ENCODE data around the gene ERG.

DNA sequence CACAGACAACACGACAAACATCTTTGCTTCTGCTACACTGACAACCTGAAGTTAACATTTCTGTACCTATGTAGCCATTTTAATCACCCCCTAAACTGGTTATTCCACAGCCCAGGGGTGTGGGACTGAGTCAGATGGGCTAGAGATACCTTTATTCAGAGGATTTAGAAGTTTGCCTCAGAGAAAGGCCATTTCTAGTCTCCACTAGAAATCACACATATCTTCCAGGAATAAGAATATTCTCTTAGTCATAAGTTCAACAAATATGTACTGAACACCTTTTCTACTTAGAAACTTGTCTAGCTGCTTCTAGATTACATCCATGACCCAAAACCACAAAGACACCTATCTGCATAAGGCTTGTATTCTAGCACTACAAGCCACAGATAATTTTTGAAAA lies 38.8 kb downstream of the ERG start:
- TF ChIP-seq EZH2 (IDR thresholded peaks at IDR 0.05; ENCODE audit: low read length, missing control alignments) (no peak), CTCF (conservative IDR thresholded peaks at IDR 0.05 in 1 of 2, IDR thresholded peaks at IDR 0.05 in 1 of 2; ENCODE audit: low read depth in 1 of 2, low read length in 2 of 2) (no peak)

Measured in fibroblast of lung (primary cell).